Upper lobe of left lung (tissue), 4 donors: ENCODE measurements around the gene CHD9.

Experiments
- CTCF ChIP-seq, 6 experiments: fragments of 450-650 bp in 4 of 6; fragments of 200-600 bp in 2 of 6; sonication (generic) in 2 of 6; IDR thresholded peaks; one replicate each; pipeline ENCODE4 v1.5.1; 2016 to 2019; ENCODE audit warnings: antibody characterized with exemption in 6 of 6
- EP300 ChIP-seq, 4 donors: sonication (generic); formaldehyde crosslinking; IDR thresholded peaks; one replicate each; pipeline ENCODE4 v1.5.1; 2017; ENCODE audit warnings: antibody characterized with exemption in 4 of 4, control low read depth in 2 of 4
- POLR2A ChIP-seq, 4 donors: fragments of 450-650 bp; IDR thresholded peaks; one replicate each; pipeline ENCODE4 v1.5.1; 2016 to 2017; ENCODE audit warnings: antibody characterized with exemption in 4 of 4, mild to moderate bottlenecking in 2 of 4
- POLR2AphosphoS5 ChIP-seq, 2 donors: sonication (generic); formaldehyde crosslinking; IDR thresholded peaks; one replicate each; pipeline ENCODE4 v1.5.1; 2017; ENCODE audit warnings: antibody characterized with exemption in 2 of 2

GRCh38 chr16:53048139-53048915, 6.5 kb upstream of the CHD9 start:
- TF ChIP-seq CTCF (IDR thresholded peaks at IDR 0.05): no peak
- TF ChIP-seq POLR2AphosphoS5 (IDR thresholded peaks at IDR 0.05): no peak
- no peak for TF ChIP-seq POLR2A (IDR thresholded peaks at IDR 0.05)
- no peak for TF ChIP-seq EP300 (IDR thresholded peaks at IDR 0.05)
